GM12874 (cell line): Measurements from ENCODE around the gene OLFML2B.

Experiments used
- CTCF ChIP-seq: IDR thresholded peaks from 2 replicates; pipeline ENCODE4 v1.5.1; 2011; ENCODE audit warnings: low read depth, mild to moderate bottlenecking, control low read depth, low read length, moderate library complexity; ENCODE audit not compliant: insufficient read depth

OLFML2B gene

GRCh38 chr1:162003830-162004215 is 19.8 kb downstream of the OLFML2B start:
- TF ChIP-seq CTCF, result no peak

- TF ChIP-seq CTCF, result no peak
These were observed 20.4 kb downstream of the OLFML2B start for GRCh38 chr1:162003061-162003829.

- no peak for TF ChIP-seq CTCF
These were observed 23.6 kb downstream of the OLFML2B start for GRCh38 chr1:162000053-162000420.

- TF ChIP-seq CTCF, result no peak
These were observed 24.2 kb downstream of the OLFML2B start for GRCh38 chr1:161999301-162000052.

GRCh38 chr1:161998811-161999210 is 24.9 kb downstream of the OLFML2B start:
- TF ChIP-seq CTCF, result no peak

- TF ChIP-seq CTCF, result no peak
These were observed 26.5 kb downstream of the OLFML2B start for GRCh38 chr1:161997152-161997551.

GRCh38 chr1:161994175-161994668 is 29.4 kb downstream of the OLFML2B start:
- TF ChIP-seq CTCF, result no peak
